AML-193 (cell line): ENCODE results near the gene C2CD4D.

Experiments
- DNase-seq, 2 experiments: peaks; one replicate each; lab custom pipeline; 2025; lab: John Stamatoyannopoulos, UW

C2CD4D gene

DNA sequence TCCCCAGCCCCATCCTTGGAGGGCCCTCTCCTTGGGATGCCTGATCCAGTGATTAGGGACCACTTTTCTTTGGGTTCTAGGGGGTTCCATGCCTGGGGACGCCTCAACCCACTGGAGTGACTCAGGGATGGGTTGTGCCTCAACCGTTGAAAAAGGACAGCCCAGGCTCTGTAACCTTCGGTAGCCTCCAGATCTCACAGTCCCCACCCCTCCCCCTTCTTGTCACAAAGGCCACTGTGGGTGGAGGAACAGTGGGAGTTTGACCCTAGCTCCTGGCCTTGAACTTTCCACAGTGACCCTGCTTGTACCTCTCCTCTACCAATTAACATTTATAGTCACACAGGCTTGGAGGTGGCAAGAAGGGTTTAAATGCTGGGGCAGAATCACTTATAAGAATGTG, 5.4 kb downstream of the C2CD4D start:
- DNase-seq = no peak

DNA sequence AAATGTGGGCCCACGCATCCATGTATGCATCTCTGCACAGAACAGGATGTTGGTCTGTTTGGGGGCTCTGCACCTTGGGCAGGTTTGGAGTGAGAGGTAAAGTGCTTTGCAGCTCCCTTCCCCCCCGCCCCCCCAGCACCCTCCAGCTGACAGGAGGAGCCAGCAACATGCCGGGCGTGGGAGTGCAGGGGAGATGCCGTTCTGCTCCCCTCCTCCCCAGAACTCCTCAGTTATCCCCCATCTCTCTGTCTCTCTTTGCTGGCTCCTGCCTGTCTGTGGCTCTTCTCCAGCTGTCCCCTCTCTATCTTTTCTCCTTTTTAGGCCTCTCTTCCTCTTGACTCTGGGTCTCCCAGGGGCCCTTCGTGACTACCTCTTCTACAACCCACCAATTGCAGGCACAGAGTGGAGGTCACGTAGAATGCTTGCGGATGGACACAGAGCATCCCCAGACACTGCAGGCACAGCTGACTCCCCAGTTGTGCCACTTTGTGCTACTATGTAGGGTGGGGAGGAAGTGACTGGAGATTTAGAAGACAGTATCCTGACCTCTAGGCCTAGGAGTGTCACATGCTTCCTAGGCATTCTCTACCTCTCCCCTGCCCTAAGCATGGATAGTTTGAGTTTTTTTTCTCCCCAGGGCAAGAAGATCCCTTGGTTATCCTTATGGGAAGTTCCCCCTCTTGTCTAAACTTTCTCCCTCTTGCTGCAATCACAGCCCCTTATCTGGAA, 6.3 kb downstream of the C2CD4D start:
- DNase-seq = no peak

DNA sequence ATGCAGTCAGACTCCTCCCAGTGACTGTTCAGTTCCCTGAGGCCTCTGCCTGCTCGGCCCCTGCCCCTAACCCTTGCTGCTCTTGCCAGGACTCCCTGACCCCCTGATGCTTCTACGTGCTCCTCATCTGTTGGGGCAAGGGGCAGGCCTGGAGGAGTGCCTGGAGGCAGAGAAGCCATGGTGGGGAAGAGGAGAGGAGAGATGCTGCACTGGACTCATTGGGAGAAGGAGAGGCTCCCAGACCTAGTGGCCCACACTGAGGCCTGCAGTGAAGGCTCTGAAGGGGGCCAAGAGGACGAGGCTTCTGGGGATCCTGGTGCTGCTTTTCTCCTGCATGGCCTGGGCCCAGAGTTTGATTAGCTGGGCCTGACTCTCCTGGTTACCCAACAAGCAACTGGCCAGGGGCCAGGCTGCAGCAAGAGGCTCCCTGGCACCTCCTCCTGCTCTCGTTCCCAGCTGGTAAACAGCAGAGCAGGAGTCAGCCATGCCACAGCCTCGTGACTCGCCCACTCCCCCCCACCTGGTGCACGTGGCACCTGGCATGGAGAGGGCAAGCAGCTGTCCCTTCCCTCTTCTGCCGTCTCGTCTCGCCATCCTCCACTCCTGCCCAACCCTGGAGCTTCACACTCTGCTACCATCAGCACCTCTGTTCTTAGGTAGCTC, 7.2 kb downstream of the C2CD4D start:
- peak; percentile 40 to 45 for DNase-seq

DNA sequence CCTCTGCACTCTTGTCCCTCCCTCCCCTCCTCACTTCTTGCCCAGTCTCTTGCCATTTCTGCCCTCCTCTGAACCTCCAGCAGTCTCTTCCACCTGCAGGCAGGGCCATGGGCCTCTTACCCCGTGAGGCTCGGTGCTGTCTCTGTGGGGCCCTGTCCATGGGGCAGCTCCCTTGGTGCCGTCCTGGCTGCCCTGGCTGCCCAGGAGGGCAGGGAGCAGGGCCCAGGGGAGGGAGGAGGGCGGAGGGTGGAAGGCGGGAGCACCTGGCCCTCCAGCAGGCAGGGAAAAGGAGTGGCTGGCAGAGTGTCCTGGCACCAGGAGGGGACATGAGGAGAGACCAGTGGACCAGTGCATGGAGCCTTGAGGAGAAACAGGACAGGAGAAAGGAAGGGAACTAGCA, 8.0 kb downstream of the C2CD4D start, which contains the start of gene RORC:
RORC (minus strand) TSS at position 198 of the 400 bp plus-strand sequence; CDS start at position 160, 38 bp downstream.
- no peak for DNase-seq

DNA sequence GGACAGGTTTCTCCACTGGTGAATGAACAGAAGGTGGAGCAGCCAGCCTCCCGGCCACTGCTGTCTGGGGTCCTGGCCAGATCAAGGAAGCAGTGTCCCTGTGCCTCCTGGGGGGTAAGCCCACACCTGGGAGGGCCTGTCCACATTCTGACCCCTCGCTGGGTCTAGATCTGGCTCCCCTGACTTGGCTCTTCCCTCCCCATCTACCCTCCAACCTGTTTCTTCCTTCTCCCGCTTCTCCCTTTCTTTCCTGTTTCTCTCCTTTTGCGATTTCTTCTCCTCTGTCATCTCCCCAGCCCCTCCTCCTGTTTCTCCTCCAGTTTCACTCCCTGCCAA, 8.4 kb downstream of the C2CD4D start:
- DNase-seq = no peak

DNA sequence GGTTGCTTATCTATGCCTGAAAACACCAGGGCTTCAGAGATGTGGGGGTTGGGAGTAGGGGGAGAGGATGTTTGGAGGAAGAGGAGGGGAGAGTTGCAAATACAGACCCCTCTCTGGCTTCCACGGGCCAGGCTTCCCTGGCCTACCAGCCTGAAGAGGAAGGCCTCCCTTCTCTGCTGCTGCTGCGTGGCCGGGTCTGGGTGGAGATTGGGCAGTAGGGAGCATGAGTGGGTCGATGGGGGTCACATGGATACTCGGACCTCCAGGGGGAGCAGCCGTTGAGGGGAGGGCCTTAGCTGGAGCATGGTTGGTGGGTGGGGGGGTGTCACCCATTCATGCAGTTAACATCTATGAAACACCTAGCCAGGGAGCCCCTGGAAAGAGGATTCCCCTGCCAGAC, 9.6 kb downstream of the C2CD4D start:
- DNase-seq = no peak

DNA sequence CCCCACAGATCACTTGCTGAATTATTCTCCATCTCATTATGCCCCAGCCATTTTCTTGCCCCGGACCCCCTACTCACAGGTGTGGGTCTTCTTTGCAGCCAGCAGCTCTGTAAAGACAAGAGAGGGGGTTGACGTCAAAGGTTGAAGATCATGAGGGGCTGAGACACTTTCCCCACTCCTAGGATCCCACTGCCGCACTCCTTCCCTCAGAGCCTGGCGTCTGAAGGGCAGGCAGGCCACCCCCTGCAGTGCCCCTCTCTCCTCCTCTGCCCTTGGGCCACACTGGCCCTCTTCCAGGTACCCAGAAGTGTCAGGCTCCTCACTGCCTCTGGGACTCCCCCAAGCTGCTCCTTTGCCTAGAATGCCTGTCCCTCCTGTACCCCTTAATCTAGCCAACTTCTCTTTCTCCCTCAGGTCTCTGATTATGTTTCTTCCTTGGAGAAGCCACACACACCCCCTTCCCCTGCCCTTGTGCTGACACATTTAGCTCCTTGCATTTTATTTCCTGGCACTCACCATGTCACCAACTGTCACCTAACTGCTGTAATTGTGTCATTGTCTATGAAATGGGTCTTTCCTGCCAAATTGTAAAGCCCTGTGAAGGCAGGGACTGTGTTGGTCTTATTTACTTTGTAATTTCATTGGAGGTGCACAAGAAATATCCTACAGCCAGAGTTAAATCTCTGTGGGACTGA, 10.1 kb downstream of the C2CD4D start:
- DNase-seq = peak; percentile 57 to 69

DNA sequence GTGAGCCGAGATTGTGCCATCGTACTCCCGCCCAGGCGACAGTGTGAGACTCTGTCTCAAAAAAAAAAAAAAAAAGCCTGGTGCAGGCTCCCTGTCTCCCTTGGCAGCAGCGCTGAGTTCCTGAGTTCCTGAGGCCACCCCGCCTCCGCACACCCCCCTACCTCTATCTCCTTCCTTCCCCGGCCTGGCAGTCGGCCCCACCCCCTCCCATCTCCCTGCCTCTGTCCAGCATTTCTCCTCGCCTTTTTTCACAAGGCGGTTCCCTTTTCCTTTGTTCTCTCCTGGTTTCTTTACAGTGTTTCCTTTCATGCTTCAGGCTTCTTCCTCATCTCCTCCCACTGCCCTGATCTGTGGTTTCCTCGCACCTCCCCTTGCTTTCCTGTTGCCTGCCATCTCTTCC, 10.7 kb downstream of the C2CD4D start:
- peak; percentile 40 to 59 for DNase-seq

DNA sequence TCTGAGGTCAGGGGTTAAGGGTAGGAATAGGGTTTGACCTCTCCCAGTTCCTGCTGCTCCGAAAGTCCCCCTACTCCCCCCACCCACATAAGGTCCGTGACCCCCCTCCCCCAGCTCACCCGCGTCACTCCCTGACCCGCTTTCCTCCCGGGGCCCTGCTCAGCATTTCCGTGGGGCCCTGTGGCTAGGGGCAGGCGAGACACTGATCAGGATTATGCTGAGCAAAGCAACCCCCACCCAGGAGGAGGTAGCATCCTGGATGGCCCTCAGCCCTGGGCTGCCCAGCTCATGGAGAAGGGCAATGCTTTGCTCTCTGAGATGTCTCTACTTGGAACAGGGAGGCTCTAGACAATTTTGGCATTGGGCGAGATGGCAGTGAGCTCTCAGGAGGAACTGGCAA, 11.8 kb downstream of the C2CD4D start:
- no peak for DNase-seq

DNA sequence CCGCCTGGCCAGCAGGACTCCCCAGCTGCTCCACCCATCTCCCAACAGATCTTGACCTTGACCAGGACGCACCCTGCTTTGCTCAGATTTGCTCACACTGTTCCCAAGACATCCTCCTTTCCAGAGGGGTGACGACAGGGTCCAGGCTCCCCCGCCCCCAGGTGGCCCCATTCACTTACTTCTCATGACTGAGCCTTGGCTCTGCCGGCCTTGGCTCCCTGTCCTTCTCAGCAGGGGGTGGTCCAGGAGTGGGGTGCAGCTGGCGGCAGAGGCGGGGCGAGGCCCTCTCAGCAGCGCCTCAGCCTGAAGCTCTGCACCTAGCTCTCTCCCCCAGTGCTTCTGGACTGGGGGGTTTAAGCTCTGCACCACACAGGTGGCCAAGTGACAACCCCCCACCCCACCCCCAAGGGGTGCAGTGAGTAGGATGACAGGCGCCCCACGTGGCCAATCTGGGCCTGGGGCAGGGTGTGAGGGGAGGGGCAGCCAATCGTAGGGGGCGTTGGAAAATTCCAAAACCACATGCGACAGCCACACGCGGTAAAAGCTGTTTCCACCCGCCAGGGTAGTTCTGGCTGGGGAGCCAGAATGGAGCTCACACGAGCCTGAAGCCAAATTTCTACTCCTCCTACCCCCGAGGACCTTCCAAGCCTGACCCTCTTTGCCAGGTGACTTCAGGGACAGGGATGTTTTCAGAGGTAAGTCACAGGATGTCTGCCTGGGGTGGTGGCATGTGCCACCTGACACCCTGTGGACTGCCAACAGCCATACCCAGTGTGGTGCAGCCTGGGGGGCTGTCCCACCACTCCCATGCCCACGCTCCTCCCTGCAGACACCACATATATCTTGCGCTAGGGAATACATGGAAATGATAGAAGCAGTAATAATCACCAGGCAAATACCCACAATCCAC, 13.6 kb downstream of the C2CD4D start:
- DNase-seq = no peak

DNA sequence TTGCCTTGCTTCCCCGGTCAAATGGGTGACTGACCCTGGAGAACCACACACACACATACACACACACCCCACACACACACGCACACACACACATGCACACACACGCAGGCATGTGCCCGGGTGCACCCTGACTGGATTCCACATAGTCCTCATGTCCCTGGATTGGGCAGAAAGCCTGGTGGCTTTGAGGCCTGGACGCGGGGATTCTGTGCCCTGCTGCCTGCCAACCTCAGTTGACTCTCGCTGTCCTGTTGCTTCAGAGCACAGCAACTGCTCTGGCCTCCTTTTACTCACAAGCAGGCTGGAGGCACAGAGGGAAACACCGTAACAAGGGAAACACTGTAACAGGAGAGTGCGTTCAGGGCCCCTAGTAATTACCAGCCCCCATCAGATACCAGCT, 14.4 kb downstream of the C2CD4D start:
- no peak for DNase-seq

DNA sequence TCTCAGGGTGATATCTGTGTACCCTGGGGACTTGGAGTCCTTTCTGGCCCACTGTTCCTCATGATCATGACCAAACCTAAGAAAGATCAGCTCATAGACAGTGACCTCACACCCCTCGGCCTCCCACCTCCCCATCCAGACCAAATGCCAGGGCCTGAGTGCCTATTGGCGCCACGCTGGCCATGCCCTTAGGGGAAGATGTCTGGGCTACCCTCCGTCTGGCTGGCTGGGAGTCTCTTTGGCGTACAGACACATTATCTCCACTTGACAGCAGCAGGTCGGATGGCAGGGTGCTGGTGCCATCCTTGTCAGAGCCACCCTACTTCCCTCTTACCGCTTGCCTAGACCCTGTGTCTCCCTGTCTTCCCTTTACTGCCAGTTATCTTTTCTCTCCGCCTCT, 16.4 kb downstream of the C2CD4D start:
- DNase-seq = no peak

DNA sequence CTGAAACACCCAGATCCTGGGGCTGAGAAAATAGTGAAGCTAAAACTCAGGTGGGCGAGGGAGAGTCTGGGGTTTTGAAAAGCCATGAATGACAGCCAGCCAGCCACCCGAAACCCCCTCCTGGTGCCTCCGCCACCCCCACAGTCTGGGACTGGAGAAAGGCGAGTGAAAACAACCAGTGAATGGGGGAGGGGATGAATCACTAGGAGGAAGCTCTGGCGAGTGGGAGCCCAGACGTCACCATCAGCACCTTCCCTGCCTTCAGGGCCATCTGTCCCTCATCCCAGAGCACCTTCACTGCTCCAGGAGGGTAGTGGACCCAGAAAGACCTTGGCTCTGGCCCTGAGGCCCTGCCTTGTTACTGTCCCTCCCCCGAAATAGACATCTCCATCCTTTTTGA, 17.2 kb downstream of the C2CD4D start:
- DNase-seq = no peak

DNA sequence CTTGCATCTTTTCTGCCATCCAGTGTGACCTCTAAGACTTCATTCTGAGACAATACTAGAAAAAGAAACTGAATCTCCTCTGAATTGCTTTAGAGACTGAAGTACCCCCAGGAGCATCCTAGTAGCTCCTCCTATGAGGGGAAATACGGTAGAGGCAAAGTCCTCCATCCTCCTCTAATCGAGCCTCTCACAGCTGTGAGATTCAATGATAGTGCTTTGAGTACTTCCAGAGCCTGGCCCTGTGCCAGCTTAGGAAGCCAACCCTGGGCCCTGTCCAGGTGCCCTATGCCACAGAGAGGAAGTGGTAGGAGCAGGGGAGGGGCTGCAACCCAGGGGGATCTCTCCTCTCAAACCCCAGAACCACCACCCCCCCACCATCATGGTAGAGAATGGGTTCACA, 18.7 kb downstream of the C2CD4D start:
- no peak for DNase-seq

DNA sequence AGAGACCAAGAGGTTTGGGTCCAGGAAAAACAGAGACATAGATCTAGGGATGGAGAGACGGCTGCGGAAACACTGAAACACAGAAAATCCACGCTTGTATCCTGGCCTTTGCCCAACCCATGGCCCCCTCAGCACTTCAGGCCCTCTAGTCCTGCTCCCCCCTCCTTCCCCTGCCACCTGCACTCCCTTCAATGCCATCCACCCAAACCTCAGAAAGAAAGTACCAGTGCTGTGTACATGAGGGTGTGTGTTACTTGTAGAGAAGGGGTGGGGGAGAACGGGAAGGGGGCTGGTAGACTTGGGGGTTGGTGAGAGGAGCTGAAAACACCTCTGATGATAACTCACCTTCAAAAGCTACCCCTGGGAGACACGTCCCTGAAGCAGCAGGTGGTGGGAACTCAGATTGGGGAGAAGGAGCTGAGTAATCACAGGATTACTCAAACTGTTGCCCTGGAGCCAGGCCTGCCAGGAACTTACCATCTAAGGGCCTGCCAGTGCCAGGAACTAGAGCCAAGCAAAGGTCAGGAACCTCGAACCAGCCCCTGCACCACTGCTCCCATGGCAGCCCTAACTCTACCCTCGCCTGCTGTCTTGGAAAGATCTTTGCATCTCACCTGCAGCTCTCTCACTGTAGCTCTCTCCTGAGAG, 19.5 kb downstream of the C2CD4D start:
- peak in 1 of 2 experiments; percentile 26 for DNase-seq

DNA sequence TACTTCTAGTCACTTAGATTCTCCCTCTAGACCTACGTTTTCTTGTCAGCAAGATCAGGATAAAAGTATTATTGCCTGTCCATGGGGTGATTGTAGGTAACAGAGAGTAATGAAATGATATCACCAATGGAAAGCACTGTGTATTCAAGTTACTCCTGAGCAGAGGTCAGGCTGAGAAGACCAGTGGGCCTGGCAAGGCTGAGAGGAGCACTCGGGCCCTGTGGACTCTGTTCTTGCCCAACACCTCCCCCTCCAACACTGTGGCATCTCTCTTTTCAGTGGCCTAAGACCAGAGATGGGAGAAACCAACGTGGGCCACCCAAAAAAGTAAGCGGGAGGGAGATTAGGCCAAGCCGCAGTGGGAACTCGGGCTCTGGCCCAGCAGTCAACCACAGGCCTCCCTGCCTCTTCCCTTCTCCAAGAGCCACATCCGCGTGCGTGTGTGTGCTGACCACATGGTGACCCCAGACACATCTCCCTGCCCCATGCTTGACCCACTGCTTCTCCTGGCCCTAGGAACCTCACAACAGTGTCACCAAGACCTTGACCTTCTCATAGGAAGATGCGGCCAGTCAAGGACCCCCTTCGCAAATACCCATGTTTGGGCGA, 20.3 kb downstream of the C2CD4D start:
- no peak for DNase-seq

DNA sequence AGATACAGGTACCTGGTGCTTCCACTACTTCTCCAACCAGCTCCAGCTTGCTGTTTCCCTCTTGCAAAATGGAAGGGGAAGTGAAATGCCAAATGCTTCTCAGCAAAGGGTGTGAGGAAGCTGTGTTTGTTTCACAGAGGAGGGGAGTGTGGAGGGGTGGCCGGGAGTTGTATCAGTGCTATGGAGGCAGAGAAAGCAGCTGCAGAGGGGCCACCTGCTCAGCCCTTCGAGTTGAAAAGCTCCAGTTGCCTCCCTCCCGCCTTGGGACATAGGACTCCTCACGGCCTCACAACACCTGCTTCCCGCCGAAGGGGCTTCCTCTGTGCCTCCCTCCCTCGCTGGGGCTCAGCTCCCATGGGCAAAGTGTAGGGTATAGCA, 22.3 kb downstream of the C2CD4D start:
- peak; percentile 30 to 34 for DNase-seq

DNA sequence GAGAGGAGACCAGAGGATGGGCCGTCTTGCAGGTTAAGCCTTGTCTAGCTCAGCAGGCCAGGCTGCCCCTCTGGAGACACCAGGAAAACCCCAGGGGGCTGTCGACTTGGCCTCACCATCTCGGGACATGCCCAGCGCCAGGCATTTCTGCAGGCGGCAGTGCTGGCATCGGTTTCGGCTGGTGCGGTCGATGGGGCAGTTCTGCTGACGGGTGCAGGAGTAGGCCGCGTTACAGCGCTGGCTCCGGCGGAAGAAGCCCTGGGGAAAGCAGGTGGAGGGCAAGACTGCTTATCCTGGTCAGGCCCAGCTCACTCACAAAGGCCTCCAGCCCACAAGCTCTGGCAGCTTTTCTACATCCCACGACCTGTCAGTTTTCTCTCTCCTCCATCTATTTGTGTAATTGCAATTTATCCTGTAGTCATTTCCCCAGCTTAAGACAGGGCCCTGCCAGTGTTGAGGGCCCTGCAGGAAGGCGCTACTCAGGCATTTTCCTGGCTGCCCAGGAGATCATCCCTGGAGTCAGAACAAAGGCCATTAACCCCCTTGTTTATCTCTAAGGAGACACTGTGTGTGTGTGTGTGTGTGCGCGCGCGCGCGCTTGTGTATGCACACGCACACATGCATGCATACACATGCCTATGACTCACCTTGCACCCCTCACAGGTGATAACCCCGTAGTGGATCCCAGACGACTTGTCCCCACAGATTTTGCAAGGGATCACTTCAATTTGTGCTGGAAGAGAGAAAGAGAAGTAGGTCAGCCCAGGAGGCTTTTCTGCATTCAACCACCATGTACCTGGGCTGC, 22.9 kb downstream of the C2CD4D start:
- DNase-seq = no peak

DNA sequence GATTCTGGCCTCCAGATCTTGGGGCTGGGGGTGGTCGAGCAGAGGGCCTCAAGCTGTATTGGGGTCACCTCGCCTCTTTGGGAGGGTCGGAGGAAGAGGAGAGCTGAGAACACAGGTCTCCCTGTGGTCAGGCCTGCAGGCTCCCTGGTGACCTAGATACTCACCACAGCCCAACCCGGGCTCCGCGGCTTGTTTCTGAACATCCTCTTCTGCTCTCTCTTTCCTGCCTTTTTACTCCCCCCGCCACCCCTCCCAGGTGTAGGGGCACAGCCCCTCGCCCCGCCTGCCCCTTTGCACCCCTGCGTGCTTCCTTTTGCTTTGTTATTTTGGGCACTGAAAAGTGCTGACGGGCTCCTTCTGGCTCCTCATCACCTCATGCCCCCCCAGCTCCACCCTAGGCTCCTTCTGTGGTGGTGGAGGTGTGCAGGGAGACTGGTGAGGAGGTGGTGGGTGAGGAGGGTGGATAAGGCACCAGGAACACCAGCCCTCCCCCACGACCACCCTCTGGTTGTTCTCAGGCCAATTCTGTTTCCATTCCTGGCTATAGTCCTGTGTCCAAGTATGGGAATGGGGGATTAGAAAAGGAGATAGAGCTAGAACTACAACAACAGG, 23.8 kb downstream of the C2CD4D start:
- DNase-seq = no peak

DNA sequence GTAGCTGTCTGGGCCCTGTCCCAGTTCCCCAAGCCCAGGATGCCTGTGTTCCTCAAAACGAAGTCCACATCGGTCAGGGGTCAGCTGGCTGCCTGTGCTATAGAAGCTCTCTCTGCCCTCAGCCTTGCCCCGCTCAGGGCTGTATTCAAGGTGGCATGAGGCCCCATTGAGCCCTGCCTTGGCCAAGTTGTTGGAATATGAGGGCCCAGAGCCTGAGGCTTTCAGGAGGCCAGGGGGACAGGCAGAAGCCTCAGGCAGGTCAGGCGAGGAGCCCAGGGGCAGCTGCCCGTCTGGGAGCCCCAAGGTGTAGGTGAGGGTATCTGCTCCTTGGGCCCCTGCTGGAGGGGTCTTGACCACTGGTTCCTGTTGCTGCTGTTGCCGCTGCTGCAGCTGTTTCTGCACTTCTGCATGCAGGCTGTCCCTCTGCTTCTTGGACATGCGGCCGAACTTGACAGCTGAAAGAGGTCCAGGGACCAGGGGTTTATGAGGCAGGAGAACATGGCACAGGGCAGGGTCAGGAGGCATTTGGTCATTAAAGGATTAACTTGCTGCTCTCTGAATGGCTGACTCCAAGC, 24.6 kb downstream of the C2CD4D start:
- DNase-seq = no peak
